Progenitor cell of endocrine pancreas (in vitro differentiated cells): ENCODE data around the gene NRG2. TPM values are rescaled to one million over a fixed set of nuclear protein-coding genes. Genes with fewer than 3 reads are reported as not detected.

ENCODE experiments used
- DNase-seq: peaks from one replicate; pipeline ENCODE4 v3.0.0; 2021; ENCODE audit warnings: low spot score; ENCODE audit not compliant: unreplicated experiment
- H3K27ac Mint-ChIP-seq: 2 replicates; pipeline ENCODE4 v1.8.0; 2021; ENCODE audit warnings: mild to moderate bottlenecking, moderate library complexity, mixed read lengths
- H3K27me3 Mint-ChIP-seq: 2 replicates; pipeline ENCODE4 v1.8.0; 2021; ENCODE audit warnings: mixed read lengths
- H3K36me3 Mint-ChIP-seq: 2 replicates; pipeline ENCODE4 v1.8.0; 2022; ENCODE audit warnings: mixed read lengths; ENCODE audit not compliant: insufficient read depth
- H3K4me1 Mint-ChIP-seq: 2 replicates; pipeline ENCODE4 v1.8.0; 2021; ENCODE audit warnings: low read depth, mixed read lengths
- H3K4me3 Mint-ChIP-seq: 2 replicates; pipeline ENCODE4 v1.8.0; 2021; ENCODE audit warnings: low read depth, mild to moderate bottlenecking, moderate library complexity, mixed read lengths
- H3K9me3 Mint-ChIP-seq: 2 replicates; pipeline ENCODE4 v1.8.0; 2021; ENCODE audit warnings: low read depth, mixed read lengths
- CTCF ChIP-seq: fragments of 200-600 bp; sonication (generic); IDR thresholded peaks from one replicate; pipeline ENCODE4 v1.5.0; 2021; ENCODE audit warnings: antibody characterized with exemption, mild to moderate bottlenecking; ENCODE audit not compliant: unreplicated experiment
- total RNA-seq: library from RNA; stranded (reverse); gene quantifications from 2 replicates; pipeline ENCODE4 v1.2.1, GENCODE V29; 2021

The NRG2 gene
- total RNA-seq, 1 donor from 2014 or later, result 5.5 TPM

- H3K27ac Mint-ChIP-seq, result no peak overlapping the region
- H3K27me3 Mint-ChIP-seq, result no peaks in the 10 kb centered on the region
- H3K4me3 Mint-ChIP-seq, result no peak overlapping the region
- TF ChIP-seq CTCF, result no peak
- no peaks in the 10 kb centered on the region for H3K9me3 Mint-ChIP-seq
- no peaks in the 10 kb centered on the region for H3K4me1 Mint-ChIP-seq
- H3K36me3 Mint-ChIP-seq, result no peaks in the 10 kb centered on the region
- DNase-seq, result no peak
Observed at GRCh38 chr5:139947727-139948126, 95.4 kb downstream of the NRG2 start.

GRCh38 chr5:139946440-139946839, 96.7 kb downstream of the NRG2 start:
- DNase-seq, result no peak
- Mint-ChIP-seq H3K27me3 (no peaks in the 10 kb centered on the region), H3K4me3 (no peak overlapping the region), H3K36me3 (peaks cover 2% of the 10 kb centered on the region), H3K9me3 (peaks cover 6% of the 10 kb centered on the region), H3K4me1 (no peaks in the 10 kb centered on the region), H3K27ac (no peak overlapping the region)
- no peak for TF ChIP-seq CTCF

- no peaks in the 10 kb centered on the region for H3K27me3 Mint-ChIP-seq
- no peak for TF ChIP-seq CTCF
- peaks cover 9% of the 10 kb centered on the region for H3K9me3 Mint-ChIP-seq
- H3K27ac Mint-ChIP-seq, result no peak overlapping the region
- DNase-seq, result no peak
- peaks cover 2% of the 10 kb centered on the region for H3K36me3 Mint-ChIP-seq
- no peak overlapping the region for H3K4me3 Mint-ChIP-seq
- H3K4me1 Mint-ChIP-seq, result no peaks in the 10 kb centered on the region
Observed at GRCh38 chr5:139946006-139946405, 97.1 kb downstream of the NRG2 start.

GRCh38 chr5:139942243-139942642, 100.9 kb downstream of the NRG2 start:
- Mint-ChIP-seq H3K4me1 (no peaks in the 10 kb centered on the region), H3K27ac (no peak overlapping the region), H3K27me3 (no peaks in the 10 kb centered on the region), H3K9me3 (peaks cover 17% of the 10 kb centered on the region), H3K36me3 (peaks cover 3% of the 10 kb centered on the region), H3K4me3 (no peak overlapping the region)
- TF ChIP-seq CTCF, result no peak
- DNase-seq, result no peak

- H3K27me3 Mint-ChIP-seq, result peaks cover 4% of the 10 kb centered on the region
- H3K36me3 Mint-ChIP-seq, result no peaks in the 10 kb centered on the region
- H3K27ac Mint-ChIP-seq, result no peak overlapping the region
- DNase-seq, result no peak
- H3K4me3 Mint-ChIP-seq, result no peak overlapping the region
- peaks cover 5% of the 10 kb centered on the region for H3K9me3 Mint-ChIP-seq
- H3K4me1 Mint-ChIP-seq, result no peaks in the 10 kb centered on the region
- TF ChIP-seq CTCF, result no peak
Observed at GRCh38 chr5:139930406-139930805, 112.7 kb downstream of the NRG2 start.
